Activated naive CD4-positive, alpha-beta T cell treated with anti-CD3 and anti-CD28 coated beads, Interleukin-2, amount 50 U/mL, for 16 hours (primary cell): ENCODE data around the gene C2orf92.
A peak's percentile ranks its signal among the peaks of the same experiment; 100 is the strongest.
"Not testable (repeated sequence)": the region's sequence is repeated elsewhere in the genome, so short reads cannot be mapped to it uniquely, and the experiment has no call there.

Experiments used
- DNase-seq: peaks from one replicate; pipeline ENCODE4 v3.0.0-alpha.2; 2020

C2orf92 gene

DNA sequence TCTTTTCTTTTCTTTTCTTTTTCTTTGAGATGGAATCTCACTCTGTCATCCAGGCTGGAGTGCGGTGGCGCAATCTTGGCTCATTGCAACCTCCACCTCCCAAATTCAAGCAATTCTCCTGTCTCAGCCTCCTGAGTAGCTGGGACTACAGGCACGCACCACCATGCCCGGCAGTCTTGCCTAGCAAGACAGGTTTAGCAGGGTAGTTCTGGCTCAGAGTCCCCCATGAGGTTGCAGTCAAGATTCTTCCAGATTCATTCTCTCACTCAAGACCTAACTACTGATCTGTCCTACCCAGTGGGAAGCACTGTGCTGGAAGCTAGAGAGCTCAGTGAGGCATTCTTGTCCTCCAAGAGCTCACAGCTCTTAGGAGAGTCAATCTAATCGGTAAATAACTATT, 26.2 kb downstream of the C2orf92 start:
- no peak for DNase-seq

DNA sequence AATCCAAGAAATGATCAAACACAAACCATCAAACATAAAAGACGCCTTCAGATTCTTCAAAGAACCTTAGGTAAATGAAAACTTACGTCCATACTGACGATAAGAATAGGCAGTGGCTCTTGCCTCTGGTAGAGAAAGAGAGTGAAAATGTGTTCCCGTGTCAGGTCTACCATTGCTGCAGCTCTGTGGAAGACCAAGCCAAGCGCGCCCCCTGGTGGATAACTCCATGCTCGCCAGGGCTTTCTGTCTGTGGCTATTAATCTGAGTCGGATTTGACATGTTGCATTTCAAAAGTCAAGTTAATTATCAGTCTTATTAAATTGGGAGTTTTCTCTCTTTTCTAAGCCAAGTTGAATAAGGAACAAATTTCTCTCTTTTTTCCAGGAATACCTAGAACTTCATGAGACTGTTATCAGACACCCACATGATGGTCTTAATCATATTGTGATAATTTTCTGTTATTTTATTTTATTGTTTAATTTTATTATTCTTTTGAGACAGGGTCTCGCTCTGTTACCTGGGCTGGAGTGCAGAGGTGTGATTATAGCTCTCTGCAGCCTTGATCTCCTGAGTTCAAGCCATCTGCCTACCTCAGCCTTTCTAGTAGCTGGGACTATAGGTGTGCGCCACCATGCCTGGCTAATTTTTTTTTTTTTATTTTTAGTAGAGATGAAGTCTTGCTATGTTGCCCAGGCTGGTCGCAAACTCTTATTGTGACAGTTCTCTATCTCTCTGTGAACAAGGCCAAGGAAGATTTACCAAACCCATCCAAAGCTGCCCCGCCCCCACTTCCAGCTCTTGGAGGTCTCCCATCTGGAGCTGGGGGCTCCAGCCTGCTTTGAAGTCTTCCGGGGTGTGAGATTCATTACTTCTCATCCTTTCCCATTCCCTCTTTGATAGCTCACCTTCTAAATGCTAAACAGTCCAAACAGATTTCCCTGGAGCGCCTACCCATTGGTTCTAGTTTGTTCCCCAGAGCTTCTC, 28.0 kb downstream of the C2orf92 start:
- peak; percentile 92 for DNase-seq

DNA sequence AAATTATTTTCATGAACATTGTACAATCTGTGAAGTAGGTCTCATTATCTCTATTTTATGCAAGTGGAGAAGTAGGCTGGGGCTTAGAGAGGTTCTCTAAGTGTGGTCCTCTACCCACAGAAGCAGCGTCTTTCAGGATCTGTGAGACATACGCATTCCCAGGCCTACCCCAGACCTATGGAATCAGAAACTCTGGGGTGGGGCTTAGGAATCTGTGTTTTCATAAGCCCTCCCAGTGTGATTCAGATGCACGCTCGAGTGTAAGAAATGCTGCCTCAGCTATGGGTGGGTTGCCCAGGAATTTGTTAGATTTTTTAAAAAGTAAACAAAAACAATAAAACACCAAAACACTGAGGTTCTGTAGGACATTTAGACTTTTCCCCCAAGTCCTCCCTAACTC, 29.0 kb downstream of the C2orf92 start:
- no peak for DNase-seq

DNA sequence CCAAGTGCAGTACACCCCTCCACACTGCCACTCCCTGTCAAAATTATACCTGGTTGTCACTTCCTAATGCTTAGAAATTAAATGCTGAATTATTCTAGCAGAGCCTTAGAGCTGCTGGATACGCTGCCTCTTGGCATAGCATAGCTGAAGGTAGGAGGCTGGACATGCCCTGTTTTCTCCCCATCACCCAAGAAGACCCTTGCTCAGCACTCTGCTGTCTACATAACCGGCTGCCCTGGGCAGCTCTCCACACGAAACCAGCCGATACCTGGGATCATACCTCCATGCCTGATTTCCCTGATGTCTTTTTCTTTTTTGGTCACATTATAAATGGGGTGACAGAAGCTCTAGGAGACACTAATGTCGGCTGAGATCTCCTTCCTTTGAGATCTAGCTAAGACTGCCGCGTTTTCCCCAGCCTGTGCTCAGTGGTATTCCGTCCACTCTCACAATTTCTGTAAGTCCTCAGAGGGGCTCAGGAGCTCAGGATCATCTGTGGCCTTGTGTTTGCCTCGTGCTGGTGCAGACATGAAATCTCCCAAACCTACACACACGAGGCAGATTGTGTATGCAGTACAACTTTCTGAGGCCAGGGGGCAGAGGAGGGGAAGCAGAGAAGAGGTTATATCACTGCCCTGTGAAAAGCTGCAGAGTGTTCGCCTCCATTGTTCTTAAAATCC, 30.4 kb downstream of the C2orf92 start:
- DNase-seq: peak; percentile 72

DNA sequence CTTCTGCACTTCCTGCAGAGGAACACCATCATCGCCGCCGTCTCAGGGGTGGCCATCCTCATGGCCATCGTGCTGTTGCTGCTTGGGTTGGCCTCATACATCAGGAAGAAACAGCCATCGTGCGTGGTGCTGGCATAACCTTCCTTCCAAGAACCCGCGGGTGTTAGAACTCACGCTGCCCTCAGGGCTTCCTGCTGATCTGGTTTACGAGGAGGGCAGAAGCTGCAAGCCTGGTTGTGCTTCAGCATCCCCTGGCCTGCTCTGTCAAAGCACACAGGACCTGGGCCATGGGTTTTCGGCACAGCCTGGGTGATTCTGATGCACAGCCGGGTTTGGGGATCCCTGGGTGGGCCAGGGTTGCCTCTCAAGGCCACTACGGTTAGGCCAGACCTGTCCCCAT, 31.7 kb downstream of the C2orf92 start:
- DNase-seq: no peak

DNA sequence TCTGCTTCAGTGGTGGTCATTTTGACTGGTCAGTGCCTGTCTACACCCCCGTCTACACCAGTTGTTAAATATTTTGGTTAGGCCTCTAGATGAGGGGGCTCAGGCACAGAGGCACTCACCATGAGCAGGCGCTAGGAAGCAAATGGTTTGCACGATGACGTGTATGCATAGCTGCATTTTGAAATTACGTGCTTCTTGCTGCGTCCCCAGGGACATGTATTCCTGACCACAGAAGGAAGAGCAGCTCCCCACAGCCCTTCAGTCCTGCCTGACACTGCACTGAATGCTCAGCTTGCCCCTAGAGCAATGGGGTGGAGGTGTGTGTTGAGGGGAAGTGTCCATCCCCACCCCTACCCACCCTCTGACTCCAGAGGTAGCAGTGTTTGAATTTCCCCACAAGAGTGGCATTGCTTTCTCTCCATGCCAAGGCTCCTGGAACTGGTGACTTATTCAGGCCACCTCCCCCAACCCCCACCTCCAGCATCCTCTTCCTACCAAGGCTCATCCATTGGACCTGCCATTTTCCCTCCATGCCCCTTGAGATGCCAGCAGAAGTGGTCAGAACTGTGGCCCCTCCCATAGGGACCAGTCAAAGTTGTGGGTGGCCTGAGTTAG, 32.4 kb downstream of the C2orf92 start:
- no peak for DNase-seq

DNA sequence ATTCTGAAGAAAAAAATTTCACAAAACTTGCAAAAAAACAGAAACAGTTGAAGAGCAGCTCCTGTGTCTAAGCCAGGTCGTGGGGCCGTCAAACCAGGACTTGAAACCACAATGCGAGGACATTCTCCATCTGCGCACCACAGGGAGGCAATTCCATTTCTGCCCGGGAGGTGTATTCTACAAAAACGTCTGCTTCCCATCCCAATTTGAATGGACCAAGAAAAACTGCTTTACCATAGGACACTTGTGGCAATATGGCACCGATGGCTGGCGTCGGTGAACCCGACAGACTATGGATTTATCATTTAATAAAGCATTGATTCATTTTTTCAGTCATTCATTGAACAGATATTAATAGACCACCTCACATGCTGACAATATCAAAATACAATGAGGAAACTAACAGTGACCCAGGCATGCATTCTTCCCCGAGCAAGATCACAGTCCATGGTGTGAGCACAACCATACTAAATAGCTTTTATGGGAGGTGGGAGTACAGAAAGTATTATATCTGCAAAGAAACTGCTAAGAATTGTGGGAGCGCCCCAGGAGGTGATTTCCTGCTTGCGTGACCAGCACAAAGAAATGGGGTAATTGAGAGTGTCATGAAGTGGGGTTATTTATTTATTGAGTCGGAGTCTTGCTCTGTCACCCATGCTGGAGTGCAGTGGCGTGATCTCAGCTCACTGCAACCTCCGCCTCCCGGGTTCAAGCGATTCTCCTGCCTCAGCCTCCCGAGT, 33.4 kb downstream of the C2orf92 start:
- no peak for DNase-seq

DNA sequence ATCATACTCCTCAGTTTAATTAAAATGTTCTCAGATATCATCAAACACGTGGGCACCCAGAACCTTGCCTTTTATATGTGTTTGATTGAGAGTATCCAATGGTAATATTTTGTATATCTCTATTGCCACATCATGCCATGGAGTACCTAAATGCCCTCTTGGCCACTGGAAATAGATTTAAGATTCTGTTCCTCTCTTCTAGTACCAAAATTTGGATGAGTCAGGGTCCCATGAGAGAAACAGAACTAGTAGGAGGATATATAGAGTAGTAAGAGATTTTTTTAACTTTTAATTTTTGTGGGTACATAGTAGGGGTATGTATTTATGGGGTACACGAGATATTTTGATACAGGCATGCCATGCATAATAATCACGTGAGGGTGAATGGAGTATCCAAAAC, 34.2 kb downstream of the C2orf92 start:
- DNase-seq: no peak

DNA sequence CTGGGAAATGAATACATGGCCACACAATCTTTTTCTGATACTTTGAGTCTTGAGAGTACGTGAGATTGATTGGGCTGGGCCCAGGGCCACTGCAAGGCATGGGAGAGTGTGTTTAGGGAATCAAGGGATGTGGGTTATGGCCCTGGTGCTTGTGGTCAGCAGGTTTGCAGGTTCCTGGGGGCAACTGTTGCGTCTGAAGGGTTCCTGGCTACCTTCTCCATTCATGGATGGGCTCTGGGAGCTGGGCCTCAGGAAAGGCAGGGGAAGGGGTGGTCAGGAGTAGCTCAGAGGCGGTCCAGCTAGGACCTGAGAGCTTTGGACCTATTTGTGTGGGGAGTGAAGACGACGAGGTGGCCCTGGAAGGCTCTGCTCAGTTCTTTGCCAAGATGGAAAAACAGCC, 35.5 kb downstream of the C2orf92 start:
- DNase-seq: no peak

DNA sequence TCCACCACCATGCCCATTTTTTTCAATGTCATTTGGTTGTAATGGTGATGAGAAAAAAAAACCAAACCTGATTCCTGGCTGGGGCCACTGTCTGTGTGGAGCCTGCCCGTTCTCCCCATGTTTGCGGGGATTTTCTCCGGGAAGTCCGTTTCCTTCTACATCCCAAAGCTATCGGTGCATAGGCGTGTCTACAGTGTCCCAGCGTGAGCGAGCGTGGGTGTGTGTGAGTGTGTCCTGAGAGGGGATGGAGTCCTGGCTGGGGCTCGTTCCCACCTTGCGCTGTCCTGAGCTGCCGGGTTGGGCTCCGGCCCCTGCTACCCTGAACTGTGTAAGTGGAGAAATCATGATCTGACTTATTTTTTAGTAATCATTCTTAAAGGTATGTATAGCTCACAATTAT, 36.6 kb downstream of the C2orf92 start:
- no peak for DNase-seq

DNA sequence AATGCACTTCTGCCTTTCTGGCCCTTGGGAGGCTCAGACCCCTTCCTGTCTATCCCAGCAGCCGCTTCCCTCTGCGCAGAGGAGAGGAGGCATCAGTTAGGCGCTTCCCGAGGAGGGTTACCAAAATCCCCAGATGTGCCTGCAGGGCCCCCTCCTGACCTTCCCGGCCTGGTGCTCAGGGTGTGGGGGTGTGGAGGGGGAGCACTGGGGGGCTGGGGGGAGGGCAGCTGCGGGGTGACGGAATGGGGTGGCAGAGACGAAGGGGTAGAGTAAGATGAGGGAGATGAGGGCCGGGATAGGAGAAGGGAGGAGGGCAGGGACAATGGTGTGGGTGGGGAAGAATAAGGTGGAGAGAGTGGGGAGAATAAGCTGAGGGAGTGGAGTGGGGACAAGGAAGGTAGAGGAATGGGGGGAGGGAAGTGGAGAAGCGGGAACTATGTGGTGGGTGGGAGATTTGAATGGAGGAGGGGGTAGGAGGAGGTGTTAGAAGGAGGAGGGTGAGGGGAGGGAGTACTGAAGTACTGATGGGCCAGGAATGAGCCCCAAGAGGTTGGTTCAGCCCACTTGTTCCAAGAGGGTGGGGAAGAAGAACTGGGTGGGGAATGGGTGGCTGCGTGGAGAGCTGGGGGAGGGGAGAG, 37.3 kb downstream of the C2orf92 start:
- DNase-seq: no peak

DNA sequence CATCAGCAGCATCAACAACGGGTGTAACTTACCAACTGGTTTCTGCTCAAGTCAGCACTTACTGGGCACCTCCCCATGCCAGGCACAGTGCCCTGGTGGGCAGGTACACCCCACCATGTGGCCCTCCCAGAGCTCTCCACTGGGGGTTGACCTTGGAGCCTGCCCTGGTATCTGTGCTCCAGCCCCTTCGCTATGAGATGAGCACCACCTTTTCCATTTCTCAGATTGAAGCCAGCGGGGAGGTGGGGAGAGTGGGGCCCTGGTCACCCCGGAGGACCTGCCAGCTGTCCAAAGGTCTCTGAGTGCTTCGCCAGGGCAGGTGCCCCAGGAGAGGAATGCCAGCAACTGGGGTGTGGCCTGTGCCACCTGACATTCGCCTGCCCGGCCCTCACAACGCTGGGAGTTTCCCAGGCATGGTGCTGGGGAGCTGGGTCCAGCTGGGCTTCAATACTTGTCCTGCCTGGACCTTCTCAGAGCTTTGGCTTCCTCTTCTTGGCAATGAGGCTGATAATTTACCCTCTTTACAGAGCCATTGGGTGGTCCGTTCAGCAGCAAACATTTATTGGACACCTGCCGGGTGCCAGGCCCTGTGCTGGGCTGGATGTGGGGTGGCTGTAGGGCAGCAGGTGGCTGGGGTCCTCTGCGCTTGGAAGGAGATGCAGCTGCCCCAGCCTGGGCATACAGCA, 38.0 kb downstream of the C2orf92 start:
- DNase-seq: no peak

DNA sequence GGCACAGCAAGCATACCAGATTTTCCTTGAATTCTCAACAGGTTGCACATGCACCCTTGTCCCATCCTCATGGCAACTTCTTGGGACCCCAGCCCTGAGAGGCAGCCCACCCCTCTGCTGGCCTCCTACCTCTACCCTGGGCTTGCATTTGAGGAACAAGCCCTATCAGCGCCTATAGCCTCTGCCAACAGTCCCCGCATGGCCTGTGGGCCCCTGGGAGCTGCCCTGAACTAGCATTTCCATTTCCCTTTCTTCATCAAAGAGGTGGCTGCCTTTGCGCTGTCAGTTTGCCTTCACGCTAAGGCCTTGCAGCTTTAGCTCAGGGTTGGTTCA, 38.5 kb downstream of the C2orf92 start:
- DNase-seq: no peak

DNA sequence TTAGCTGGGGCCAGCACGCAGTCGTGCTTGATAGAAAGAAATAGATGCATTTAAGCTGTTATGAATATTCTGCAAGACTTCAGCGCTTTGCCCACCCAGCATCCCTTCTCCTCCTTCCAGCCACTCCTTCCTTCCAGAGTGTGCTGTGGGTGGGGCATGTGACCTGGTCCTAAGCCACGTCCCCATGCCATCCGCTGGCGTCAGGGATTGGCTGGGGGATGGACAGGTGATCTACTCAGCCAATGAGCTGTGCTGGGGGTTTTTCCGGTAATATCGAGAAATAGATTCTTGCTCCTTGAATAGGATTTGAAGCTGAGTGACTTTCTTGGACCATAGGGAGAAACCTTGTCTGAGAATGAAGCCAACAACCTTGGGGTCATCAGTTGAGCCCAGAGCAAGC, 39.1 kb downstream of the C2orf92 start:
- no peak for DNase-seq

DNA sequence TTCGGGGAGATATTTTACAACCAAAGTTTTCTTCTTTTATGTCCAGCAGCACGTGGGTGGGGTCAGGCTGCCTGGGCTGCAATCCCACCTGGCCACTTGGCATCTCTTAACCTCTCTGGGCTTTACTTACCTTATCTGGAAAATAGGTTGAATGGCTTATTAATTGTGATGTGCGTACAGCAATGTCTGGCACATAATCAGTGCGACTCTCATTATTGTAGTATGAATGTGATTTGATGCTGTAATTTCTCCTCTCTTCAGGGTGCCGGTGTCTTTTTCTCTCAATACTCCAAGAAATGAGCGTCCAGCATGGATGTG, 41.8 kb downstream of the C2orf92 start:
- DNase-seq: no peak

DNA sequence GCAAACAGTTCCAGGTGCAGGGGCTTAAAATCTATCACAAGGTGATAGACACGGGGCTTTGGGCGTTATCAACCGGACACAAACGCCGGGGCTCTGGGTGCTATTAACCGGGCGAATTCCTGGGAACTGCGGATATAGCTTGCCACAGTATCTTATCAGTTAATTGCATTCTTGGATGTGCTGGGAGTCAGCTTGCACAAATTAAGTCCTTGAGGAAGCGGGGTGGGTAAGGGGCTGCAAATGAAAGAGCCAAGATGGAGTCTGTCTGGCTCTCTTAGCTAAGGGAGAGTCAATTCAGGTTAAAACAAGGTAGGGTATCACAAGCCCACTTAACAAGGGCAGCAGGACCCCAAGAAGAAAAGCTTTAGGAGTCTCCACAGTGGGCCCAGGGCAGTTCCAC, 42.7 kb downstream of the C2orf92 start:
- not testable (repeated sequence) for DNase-seq

DNA sequence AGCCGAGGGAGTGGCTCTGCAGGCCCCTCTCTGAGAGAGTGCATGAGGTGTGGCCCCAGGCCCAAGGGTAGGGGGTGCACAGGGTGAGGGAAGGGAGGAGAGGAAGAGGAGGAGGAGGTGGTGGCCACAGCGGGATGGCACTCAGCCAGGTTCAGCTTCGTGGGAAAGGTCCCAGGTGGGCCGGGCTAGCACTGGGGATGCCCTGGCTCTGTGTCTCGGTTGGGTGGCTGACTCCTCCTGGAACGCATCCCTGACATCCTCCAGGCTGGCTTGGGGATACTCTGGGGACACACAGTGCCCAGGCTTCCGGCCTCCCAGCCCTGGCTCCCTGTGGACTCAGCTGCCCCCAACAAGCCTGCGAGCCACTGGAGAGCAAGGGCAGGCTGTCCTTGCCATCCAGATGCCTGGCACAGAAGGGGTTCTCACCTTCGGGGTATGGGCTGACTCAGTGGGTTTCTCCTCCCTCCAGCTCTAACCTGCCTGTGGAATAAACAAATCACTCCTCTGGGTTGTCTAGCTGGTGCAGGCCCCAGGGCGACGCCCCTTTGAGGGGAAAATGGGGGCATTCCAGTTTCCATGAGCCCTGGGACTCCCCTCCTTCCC, 43.3 kb downstream of the C2orf92 start:
- peak; percentile 52 for DNase-seq

DNA sequence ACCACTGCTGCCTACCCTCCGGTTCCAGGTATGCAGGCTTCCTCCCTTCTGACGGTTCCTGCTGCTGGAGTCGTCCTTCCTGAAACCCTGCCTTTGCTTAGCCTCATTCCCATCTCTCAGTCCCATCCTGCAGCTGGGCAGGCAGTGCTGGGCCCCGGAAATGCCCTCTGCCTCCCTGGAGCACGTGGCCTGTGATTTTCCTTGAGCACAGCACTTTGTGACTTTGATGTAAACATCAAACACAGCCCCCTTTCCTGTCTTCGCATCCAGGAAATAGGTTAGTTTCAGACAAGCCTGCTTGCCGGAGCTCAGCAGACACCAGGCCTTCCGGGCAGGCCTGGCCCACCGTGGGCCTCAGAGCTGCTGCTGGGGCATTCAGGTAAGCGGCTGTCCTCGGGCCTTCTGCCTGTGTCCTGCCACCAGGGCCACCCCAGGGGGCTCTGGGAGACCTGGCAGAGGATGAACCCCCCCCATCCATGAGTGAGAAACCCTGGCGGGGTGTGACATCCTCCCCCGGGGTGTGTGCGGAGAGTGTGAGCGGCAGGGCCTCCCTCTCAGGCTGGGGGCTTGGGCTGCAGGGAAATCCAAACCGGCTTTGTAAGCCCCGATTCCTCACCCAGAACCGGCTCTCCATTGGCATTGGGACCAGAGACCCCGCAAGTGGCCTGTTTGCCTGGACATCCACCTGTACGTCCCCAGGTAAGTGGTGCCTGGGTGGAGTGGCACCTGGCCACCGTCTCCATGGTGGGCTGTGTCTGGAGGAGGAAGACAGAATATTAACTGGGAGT, 44.0 kb downstream of the C2orf92 start, which contains the start of gene ZAP70:
TSS of gene ZAP70 (plus strand) at position 281 of the 788 bp plus-strand sequence. CDS start 10,461 bp downstream, outside the sequence.
- peak; percentile 63 for DNase-seq

DNA sequence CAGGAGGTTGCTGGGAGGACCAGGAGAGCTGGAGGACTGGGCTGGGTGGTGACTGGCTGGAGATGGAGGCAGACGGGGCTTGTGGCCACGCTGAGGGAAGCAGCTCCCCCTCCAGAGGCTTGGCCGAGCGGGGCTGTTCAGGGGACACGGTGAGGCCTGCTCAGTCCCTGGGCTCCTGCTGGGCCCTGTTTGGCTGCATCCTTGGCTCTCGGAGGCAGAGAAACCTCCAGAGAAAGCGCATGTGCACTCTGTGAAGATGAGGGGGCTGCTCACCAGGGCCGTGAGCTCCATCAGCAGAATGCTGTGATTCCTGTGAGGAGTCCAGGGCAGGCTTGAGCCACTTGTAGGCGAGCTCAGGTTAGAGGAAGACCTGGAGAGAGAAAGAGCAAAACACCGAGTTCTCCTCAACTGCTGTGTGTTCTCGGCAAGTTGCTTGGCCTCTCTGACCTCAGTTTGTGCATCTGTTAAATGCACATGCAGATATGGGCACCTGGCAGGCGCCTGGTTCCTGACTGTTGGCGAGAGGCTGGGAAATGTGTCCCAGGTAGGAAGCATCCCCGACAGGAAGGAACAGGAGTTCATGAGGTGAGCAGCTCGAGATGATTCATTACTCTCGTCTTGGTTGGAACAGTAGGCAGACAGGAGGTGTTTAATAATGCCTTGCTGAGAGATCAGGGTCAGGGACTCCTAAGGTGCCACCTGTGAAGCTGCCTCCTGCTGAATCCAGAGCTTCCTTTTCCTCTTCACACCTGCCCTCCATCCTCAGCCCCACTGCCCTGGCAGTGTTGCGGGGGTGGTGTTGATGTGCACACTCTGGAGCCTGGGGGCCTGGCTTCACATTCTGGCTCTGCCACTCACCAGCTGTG, 44.8 kb downstream of the C2orf92 start:
- DNase-seq: peak; percentile 32
